OCI-LY3 (cell line): ENCODE results near the gene DNAH11.

Experiments
- EZH2phosphoT487 ChIP-seq: fragments of 200-600 bp; shearing (Covaris generic); IDR thresholded peaks from 2 replicates; pipeline ENCODE4 v1.6.1; 2018; ENCODE audit warnings: antibody characterized with exemption, mixed run types, low read depth
- TF ChIP-seq, protein P1 (sequence below): fragments of 200-600, 300-600 bp; sonication (generic); IDR thresholded peaks from 2 replicates; pipeline ENCODE4 v1.5.1; 2014; ENCODE audit warnings: antibody characterized with exemption, low read length, low read depth

DNA sequence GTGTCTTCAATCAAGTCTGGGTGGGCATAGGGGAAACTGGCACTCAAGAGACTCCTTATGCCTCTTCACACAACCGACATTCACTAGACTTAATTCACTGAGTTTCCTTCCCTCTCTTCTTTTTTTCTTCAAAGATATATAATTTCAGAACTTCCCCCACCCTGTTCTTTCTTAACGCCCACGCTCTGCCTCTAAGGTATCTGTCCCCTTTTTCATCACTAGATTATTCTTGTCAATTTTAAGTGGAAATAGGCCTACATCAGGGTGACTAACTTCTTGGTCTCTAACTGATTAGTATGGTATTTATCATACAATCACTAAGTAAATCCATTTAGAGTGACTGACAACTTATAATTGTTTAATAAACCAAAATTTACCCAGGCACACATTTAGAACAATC is 276.2 kb downstream of the DNAH11 start:
- no peak for TF ChIP-seq EZH2phosphoT487
- TF ChIP-seq, protein P1, sequence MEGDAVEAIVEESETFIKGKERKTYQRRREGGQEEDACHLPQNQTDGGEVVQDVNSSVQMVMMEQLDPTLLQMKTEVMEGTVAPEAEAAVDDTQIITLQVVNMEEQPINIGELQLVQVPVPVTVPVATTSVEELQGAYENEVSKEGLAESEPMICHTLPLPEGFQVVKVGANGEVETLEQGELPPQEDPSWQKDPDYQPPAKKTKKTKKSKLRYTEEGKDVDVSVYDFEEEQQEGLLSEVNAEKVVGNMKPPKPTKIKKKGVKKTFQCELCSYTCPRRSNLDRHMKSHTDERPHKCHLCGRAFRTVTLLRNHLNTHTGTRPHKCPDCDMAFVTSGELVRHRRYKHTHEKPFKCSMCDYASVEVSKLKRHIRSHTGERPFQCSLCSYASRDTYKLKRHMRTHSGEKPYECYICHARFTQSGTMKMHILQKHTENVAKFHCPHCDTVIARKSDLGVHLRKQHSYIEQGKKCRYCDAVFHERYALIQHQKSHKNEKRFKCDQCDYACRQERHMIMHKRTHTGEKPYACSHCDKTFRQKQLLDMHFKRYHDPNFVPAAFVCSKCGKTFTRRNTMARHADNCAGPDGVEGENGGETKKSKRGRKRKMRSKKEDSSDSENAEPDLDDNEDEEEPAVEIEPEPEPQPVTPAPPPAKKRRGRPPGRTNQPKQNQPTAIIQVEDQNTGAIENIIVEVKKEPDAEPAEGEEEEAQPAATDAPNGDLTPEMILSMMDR, result no peak
